ENCODE results near the gene ORM2.

DNA sequence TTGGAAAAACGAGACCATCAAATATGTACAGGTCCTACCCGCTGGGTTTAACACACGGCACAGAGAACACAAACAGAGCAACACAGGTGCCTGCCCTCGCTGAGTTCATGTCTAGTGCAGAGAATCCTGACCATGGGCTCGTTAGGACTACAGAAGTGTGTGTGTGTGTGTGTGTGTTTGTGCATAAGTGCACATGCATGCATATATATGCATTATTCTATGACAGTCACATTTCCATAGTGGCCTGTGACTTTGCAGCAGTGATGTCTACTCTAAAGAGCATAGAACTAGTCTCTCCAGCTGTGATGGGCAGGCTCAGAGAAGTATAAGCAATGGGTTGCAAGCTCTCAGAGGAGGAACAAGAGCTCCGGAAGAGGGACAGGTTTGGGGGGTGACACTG lies 27.7 kb downstream of the ORM2 start:
- TF ChIP-seq, protein P1, sequence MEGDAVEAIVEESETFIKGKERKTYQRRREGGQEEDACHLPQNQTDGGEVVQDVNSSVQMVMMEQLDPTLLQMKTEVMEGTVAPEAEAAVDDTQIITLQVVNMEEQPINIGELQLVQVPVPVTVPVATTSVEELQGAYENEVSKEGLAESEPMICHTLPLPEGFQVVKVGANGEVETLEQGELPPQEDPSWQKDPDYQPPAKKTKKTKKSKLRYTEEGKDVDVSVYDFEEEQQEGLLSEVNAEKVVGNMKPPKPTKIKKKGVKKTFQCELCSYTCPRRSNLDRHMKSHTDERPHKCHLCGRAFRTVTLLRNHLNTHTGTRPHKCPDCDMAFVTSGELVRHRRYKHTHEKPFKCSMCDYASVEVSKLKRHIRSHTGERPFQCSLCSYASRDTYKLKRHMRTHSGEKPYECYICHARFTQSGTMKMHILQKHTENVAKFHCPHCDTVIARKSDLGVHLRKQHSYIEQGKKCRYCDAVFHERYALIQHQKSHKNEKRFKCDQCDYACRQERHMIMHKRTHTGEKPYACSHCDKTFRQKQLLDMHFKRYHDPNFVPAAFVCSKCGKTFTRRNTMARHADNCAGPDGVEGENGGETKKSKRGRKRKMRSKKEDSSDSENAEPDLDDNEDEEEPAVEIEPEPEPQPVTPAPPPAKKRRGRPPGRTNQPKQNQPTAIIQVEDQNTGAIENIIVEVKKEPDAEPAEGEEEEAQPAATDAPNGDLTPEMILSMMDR (IDR thresholded peaks at IDR 0.05), result no peak
- TF ChIP-seq POLR2A (IDR thresholded peaks at IDR 0.05), result no peak
